GM12878 (cell line): ENCODE measurements around the gene IL4I1. TPM values are rescaled to one million over a fixed set of nuclear protein-coding genes. Genes with fewer than 3 reads are reported as not detected.

Experiments
- EED ChIP-seq: sonication (generic); IDR thresholded peaks from 2 replicates; pipeline ENCODE4 v1.6.1; 2016; ENCODE audit warnings: antibody characterized with exemption, low read depth
- FOXM1 ChIP-seq: IDR thresholded peaks from 2 replicates; pipeline ENCODE4 v1.6.1; 2012; ENCODE audit warnings: low read depth, mild to moderate bottlenecking, inconsistent platforms, low read length, moderate library complexity
- GATAD2B ChIP-seq: fragments of 450-650 bp; conservative IDR thresholded peaks from 2 replicates; pipeline ENCODE4 v1.6.1; 2017; ENCODE audit warnings: low read depth, mild to moderate bottlenecking, moderate library complexity
- HDGF ChIP-seq: fragments of 450-650 bp; IDR thresholded peaks from 2 replicates; pipeline ENCODE4 v1.6.1; 2016; ENCODE audit warnings: antibody characterized with exemption
- IRF3 ChIP-seq: fragments of 450-650 bp; IDR thresholded peaks from 2 replicates; pipeline ENCODE4 v1.6.1; 2014; ENCODE audit warnings: mild to moderate bottlenecking
- LARP7 ChIP-seq: fragments of 450-650 bp; IDR thresholded peaks from 2 replicates; pipeline ENCODE4 v1.6.1; 2017; ENCODE audit warnings: mild to moderate bottlenecking
- NFIC ChIP-seq: IDR thresholded peaks from 2 replicates; pipeline ENCODE4 v1.6.1; 2012; ENCODE audit warnings: low read depth, mild to moderate bottlenecking, inconsistent platforms, low read length, moderate library complexity
- NR2C2 ChIP-seq: IDR thresholded peaks from 2 replicates; pipeline ENCODE4 v1.6.1; 2011; ENCODE audit warnings: borderline replicate concordance, low read depth; ENCODE audit not compliant: control insufficient read depth, insufficient read length
- PML ChIP-seq: IDR thresholded peaks from 2 replicates; pipeline ENCODE4 v1.6.1; 2012; ENCODE audit warnings: low read length, inconsistent platforms
- RELB ChIP-seq: fragments of 450-650 bp; IDR thresholded peaks from 2 replicates; pipeline ENCODE4 v1.6.1; 2017; ENCODE audit warnings: low read depth, mild to moderate bottlenecking, moderate library complexity
- RFX5 ChIP-seq: IDR thresholded peaks from 2 replicates; pipeline ENCODE4 v1.6.1; 2011; ENCODE audit warnings: low read depth, low read length, improper control_type of control experiment
- SIN3A ChIP-seq: IDR thresholded peaks from 2 replicates; pipeline ENCODE4 v1.6.1; 2012; ENCODE audit warnings: low read depth, low read length, improper control_type of control experiment
- TCF7 ChIP-seq: IDR thresholded peaks from 2 replicates; pipeline ENCODE4 v1.6.1; 2014; ENCODE audit warnings: antibody characterized with exemption, borderline replicate concordance
- ZBTB40 ChIP-seq: fragments of 450-650 bp; IDR thresholded peaks from 2 replicates; pipeline ENCODE4 v1.6.1; 2016; ENCODE audit warnings: mild to moderate bottlenecking, moderate library complexity, borderline replicate concordance
- ZZZ3 ChIP-seq: IDR thresholded peaks from 2 replicates; pipeline ENCODE4 v1.6.1; 2011; ENCODE audit warnings: low read depth; ENCODE audit not compliant: control insufficient read depth, insufficient read length
- polyA plus RNA-seq, 11 experiments: library from polyadenylated mRNA; depleted of rRNA in 4 of 11; unstranded in 6 of 11; stranded (reverse) in 5 of 11; fragments of >200 nt; fragmentation: Nextera tagmentation in 4 of 11; fragmentation: Illumina TruSeq in 1 of 11; extraction: Ambion mirVana in 4 of 11; extraction: Trizol in 1 of 11; gene quantifications; 1 replicate in 1 of 11; 2 replicates in 10 of 11; pipeline versions ENCODE4 v1.2.1 to v1.2.3, GENCODE V29; 2011 to 2016; ENCODE audit warnings: inconsistent platforms in 2 of 11, missing spikeins in 2 of 11, low read depth in 1 of 11
- total RNA-seq, 4 experiments: library from RNA; depleted of rRNA in 3 of 4; stranded (reverse); fragments of >200 nt in 3 of 4; fragmentation: Illumina TruSeq in 1 of 4; extraction: Trizol in 1 of 4; gene quantifications; 2 replicates each; pipeline versions ENCODE4 v1.2.1 to v1.2.3, GENCODE V29; 2013 to 2021
- TF ChIP-seq, protein P1 (sequence below): fragments of 450-650 bp; IDR thresholded peaks from 2 replicates; pipeline ENCODE4 v1.6.1; 2017; ENCODE audit warnings: mild to moderate bottlenecking, moderate library complexity
- TF ChIP-seq, protein P2 (sequence below): IDR thresholded peaks from 2 replicates; pipeline ENCODE4 v1.6.1; 2011; ENCODE audit warnings: borderline replicate concordance, low read depth, mild to moderate bottlenecking, moderate library complexity, low read length; ENCODE audit not compliant: insufficient read depth, poor library complexity, severe bottlenecking

IL4I1 gene
- total and polyA plus RNA-seq, 10 of the 15 experiments (the other 5 are each of a cell fraction or from before 2014, with no cell fraction given): 0.62 to 83.8 (median 42.8) TPM

GRCh38 chr19:49877020-49877878, 19.4 kb downstream of the IL4I1 start, which contains the start of the genes AKT1S1 and TBC1D17 (continued):
- TF ChIP-seq, protein P1, sequence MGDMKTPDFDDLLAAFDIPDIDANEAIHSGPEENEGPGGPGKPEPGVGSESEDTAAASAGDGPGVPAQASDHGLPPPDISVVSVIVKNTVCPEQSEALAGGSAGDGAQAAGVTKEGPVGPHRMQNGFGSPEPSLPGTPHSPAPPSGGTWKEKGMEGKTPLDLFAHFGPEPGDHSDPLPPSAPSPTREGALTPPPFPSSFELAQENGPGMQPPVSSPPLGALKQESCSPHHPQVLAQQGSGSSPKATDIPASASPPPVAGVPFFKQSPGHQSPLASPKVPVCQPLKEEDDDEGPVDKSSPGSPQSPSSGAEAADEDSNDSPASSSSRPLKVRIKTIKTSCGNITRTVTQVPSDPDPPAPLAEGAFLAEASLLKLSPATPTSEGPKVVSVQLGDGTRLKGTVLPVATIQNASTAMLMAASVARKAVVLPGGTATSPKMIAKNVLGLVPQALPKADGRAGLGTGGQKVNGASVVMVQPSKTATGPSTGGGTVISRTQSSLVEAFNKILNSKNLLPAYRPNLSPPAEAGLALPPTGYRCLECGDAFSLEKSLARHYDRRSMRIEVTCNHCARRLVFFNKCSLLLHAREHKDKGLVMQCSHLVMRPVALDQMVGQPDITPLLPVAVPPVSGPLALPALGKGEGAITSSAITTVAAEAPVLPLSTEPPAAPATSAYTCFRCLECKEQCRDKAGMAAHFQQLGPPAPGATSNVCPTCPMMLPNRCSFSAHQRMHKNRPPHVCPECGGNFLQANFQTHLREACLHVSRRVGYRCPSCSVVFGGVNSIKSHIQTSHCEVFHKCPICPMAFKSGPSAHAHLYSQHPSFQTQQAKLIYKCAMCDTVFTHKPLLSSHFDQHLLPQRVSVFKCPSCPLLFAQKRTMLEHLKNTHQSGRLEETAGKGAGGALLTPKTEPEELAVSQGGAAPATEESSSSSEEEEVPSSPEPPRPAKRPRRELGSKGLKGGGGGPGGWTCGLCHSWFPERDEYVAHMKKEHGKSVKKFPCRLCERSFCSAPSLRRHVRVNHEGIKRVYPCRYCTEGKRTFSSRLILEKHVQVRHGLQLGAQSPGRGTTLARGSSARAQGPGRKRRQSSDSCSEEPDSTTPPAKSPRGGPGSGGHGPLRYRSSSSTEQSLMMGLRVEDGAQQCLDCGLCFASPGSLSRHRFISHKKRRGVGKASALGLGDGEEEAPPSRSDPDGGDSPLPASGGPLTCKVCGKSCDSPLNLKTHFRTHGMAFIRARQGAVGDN: no peak
- TF ChIP-seq FOXM1 (no peak), SIN3A (peak; percentile 83), PML (peak; percentile 70), GATAD2B (no peak; the same call in 1 of the 2 replicates), ZBTB40 (peak; percentile 91), NR2C2 (no peak), IRF3 (no peak; the same call in 1 of the 2 replicates), TCF7 (no peak), ZZZ3 (no peak), RELB (peak; percentile 55; the same call in 1 of the 2 replicates), RFX5 (no peak), EED (no peak), HDGF (no peak; the same call in 1 of the 2 replicates), LARP7 (peak; percentile 58), NFIC (no peak)
- TF ChIP-seq, protein P2, sequence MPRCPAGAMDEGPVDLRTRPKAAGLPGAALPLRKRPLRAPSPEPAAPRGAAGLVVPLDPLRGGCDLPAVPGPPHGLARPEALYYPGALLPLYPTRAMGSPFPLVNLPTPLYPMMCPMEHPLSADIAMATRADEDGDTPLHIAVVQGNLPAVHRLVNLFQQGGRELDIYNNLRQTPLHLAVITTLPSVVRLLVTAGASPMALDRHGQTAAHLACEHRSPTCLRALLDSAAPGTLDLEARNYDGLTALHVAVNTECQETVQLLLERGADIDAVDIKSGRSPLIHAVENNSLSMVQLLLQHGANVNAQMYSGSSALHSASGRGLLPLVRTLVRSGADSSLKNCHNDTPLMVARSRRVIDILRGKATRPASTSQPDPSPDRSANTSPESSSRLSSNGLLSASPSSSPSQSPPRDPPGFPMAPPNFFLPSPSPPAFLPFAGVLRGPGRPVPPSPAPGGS: no peak
